LoVo (cell line): ENCODE data around the gene TBX15.
A peak's percentile ranks its signal among the peaks of the same experiment; 100 is the strongest.

Source experiments
- DNase-seq: peaks from one replicate; pipeline ENCODE4 v3.0.0-alpha.2; 2016; ENCODE audit warnings: low spot score

TBX15 gene

DNA sequence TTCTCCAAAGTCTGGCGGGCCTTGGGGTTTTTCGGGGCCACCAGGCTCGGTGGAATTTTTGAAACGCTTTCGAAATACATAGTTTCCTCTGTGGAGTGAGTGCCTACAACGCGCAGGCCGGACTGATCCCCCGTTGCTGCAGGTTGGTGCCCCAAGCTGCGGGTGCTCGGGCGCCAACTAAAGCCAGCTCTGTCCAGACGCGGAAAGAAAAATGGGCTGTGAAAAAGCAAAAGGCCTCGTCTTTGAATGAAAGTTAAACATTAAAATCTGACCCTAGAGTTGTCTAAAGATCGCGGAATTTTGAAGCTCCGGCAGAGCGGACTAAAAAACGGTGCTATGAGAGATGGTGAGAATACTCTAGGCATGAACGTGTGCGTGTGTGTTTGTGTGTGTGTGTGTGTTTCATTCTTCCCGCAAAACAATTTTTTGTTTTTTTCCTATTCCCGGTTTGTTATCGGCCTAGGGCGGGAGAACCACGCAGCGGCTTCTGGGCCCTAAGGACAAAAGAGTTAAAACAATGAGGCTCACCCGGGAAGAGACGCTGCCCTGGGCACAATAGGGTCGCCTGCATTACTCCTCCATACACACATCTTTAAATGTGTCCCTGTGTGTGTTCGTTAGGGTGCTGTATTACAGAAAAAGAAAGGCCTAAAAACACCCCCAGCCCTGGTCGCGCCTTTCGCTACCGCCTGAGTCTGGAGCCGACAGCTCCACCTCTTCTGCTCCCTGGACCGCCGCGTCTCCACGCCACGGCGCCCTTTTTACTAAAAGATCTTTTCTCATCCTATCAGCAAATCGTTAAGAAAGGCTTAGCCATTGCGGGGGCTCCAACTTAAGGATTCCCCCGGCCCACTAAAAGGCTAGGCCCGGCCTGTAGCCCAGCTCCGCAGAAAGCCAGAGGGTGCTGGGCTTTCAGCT lies 3.2 kb downstream of the TBX15 start:
- DNase-seq, result no peak

DNA sequence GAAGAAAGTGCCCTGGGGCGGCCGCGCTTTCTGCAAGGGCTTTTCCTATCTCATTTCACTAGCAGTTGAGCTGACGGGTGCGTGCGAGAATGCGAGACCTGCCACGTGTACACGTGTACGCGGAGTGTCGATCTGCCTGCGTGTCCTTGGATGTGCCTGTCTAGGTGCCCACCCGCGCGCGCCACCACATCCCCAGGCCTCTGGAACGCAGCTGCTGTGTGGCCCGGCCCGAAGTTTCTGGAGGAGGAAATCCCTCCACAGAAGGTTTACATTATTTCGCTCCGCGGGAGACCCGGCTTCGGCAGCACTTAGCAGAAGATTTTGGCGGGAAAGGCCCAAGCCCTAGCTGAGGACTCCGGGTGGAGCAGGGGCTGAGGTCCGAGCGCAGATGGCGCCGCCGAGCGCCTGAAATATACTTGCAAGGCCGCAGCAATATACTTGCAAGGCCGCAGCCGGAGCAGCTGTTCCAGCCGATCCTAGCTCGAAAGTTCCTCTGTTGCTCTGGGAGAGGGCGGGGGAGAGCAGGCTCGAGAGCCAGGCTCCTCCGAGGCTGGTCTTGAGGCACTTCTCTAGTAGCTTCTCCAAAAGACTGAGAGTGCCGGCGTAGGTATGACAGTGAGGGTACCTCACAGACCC lies 3.9 kb downstream of the TBX15 start:
- no peak for DNase-seq

DNA sequence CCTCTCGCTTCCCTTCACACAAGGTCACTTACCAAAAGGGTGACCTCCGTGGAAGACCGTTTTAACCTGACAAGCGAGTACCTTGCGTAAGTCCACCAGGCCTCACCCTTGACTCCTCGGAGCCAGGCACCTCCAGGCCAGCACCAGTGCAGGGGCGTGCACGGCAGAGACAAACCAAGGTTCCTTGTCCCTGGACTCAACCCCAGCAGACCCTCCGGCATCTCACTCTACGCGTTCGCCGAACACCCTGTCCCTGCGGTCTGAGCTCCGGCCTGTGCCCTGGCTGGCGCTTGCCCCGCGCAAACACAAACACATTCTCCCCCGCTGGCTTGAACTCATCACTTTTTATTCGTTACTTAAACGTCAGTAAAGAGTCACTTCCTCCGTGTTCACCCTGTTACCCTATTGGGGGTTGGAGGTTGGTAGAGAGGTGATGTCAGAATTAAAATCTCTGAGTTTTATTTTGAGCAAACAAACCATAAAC lies 4.5 kb downstream of the TBX15 start:
- DNase-seq, result no peak

DNA sequence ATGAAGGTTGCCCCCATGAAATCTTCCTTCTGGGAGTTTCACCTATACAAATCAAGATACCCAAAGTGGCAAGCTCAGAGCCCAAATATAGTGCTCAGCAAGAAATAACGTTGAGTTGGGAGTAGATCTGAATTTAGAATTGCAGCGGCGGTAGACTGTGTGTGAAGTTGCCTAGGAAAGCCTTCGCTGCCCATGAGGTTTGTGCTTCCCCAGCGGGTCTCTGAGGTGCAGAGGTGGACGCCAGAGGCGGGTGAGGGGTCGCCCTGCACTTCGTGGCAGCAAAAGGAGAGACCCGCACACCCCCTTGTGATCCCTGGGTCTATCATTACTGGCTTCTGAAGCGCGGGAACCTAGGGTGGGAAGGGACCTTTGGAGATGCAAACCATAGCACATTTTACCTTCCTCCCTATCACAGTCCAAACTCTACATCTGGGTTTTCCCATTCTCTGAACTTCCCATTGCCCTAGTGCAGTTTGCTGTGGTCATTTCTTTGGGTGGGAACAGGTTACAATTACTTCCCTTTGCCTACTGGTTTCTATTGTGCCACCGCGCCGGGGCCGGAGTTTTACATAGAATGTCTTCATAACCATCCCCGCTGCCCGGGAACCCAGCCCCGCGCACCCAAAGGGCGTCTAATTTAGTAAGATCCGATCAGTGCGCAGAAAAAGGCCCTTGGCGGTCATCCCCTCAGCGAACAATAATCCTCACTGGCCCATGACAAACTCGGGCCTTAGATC lies 5.2 kb downstream of the TBX15 start:
- no peak for DNase-seq

DNA sequence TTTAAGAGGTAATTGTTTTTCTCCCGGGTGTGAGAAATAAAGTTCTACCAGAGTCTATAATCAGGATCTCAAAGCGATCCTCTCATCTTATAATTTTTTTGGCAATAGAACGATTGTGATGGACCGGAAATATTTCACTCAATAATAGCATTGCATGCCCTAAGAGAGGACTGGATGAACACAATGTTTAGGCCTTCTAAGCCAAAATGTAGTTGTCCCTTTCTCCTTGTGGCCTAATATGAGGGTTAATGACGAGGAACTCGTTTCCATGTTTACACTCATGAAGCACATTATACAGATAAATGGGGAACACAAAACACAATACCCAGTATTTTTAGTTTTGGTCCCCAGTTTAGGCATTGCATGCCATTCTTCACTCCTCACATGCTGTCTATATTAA lies 5.9 kb downstream of the TBX15 start:
- DNase-seq, result no peak

DNA sequence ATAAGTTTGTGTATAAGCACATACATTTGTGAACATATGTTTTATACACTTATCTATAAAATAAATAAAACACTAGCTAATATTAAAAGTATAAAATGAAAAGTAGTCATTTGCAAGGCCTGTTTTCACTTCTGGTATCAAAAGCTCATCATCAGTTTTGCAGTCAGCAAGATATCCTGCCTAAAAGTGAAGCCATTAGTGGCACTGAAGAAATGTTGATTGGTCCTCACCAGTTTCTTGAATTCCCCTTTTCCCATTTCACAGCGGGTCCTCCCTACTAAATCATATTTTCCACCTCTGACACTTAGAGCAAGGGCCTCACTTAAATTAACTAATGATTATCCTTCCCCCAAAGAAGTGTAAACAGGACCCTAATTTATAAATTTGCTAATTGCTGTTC lies 6.7 kb downstream of the TBX15 start:
- DNase-seq, result no peak

DNA sequence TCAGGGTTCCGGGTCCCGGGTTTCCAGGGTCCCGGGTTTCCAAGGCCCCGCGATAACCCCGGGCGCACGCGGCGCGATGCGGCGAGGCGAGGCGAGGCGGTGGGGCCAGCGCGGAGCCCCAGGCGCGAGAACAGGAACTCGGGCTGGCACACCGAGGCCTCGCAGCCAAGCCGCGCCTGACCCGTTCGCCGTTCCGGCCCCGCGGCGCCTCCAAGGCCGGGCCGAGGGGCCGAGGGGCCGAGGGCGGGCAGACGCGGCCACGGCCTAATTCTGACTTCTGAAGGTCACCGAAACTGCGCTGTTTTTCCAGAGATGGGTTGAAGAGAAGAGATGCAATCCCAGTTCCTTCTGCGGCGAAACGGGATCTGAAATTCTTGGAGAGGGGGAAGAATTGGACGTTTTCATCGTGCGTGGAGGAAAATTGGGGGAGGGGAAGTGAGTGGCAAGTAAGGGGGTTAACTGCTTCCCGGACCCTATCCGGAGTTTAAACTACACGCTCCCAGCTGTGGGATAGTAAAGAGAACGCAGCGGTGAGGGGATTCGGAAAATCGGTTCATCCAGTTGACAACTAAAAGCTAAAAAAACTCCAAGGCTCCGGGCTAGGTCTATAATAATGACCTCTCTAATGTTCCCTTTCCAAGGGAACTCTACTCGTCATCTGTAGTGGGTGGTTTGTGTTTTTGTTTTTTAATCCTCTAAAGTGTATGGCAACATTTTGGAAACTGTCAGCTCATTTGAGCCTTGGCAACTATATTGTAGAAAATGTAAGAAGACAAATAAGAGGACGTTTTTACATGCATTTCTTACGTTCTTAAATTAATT lies 8.2 kb downstream of the TBX15 start:
- no peak for DNase-seq

DNA sequence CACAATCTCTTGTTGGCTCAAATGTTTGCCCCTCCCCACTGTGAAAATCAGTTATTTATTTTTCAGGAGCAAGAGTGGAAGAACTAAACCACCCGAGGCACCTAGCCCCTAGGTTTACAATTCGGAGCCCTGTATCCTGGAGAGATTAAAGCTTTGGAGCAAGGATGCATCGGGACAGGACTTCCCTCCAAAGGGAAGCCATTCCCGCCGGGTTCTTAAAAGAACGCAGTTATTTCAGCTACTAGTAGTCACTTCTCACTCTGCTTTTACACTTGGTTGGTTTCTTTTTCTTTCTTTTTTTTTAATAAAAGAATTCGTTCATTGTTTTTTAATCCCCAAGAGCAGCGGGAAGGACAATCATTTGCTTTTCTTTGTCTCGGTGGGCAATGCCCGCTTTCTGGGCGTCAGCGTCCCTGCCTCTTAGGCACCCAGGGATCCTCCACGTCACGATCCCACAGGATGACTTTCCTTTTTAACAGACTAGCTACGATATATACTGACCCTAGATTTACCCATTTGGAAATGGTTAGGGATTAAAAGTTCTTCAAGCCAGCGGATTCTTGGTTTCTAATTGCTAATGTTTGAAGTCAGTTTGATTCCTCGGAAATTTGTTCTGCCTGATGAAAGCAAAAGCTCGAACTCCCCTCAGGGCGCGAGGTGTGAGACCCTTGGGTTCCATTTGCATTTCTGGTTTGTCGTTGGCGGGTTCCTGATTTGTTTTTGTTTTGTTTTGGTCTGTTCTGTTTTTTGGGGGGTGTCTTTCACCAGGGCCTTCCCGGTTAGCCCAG lies 9.0 kb downstream of the TBX15 start:
- DNase-seq, result no peak

DNA sequence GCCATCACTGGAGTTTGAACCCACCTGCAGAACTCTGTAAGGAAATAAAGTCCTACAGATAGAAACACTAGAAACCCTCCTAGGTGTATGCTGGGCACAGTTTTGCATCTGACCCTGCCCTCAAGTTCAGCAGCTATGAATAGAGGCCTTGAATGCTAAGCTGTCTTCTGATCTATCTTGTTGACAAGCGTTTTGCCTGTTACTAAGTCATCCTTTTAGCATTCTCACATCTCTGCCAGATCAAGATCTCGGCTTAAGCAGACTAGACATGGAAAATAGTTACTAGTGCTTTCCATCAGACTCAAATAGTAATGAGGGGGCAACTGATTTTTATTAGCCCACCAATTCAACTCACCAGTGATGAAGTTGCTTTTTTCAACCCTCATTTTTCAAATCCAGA lies 10.5 kb downstream of the TBX15 start:
- DNase-seq, result no peak

DNA sequence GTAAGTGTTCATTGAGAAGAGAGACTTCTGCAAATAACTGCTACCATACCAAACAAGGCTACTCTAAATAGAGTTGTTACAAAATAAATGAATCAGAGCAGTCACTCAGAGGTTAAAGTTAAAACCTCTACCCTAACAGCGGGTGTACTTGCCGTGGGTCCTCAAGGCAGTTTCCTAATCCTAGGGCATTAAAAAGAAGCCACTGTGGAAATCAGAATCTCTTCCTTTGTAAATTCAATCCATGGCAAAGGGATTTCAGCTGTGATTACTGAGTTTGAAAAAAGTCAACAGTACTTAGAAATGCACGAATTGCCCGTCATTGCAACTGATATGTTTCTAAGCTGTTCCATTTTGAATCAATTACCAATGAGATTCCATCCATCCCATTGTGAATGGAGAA lies 13.5 kb downstream of the TBX15 start:
- DNase-seq, result no peak

DNA sequence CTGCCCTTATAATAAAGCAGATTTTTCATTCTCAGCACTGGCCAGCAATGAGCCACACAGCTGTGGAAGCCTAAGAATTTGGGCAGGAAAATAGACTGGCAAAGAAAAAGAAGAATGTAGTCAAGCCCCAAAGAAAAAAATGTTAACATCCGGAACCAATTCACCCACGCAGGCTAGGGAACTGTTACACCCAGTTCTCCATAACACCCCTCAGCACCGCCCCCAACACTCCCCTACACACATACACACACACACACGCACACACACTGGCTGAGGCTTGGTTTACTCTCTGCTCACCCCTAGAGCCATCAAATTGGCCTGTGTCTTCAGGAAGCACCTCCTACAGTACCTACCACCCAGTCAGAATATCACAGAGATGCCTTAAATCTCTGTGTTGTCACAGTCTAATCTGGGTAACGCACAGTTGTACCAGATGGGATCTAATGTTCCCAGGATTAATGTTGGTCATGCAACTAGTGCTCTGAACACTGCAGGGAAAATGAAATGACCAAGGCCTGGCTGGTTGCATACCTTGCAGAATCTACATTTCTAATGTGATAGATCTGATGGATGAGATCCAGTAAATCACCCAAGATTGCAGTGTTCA lies 14.5 kb downstream of the TBX15 start:
- DNase-seq, result no peak

DNA sequence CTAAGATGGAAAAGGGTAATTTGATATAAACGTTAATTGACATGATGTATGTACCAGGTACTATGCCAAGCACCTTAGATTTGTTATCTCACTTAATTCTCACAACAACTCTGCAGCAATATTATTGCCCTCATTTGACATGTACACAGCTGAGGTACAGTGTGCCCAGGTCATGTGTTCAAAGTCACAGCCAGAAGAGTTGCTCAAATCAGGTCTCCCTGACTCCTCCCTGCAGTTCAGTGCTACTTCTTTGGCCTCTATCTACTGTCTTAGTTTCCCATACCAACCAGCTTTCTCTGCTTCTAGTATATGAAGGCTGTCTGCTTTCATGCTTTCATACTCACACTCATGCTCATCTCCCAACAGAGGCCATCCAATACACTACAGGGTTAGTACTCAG lies 15.1 kb downstream of the TBX15 start:
- no peak for DNase-seq

DNA sequence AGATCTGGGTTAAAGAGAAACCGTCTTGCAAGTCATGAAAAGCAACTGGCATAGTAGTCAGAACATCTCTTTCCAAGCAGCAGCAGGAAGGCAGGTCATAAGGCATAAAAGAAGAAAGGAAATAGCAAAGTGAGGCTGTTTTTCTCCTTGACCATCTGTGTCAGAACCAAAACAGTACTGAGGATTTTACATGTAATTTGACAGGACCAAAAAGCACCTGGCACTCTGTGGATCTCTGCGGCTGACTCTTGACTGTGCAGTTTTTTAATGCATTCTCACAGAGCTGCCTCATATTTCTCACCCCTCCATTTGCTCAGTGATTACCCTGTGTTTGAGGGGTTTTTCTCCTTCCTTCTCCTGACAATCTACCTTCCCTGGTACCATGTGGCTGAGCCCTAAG lies 17.7 kb downstream of the TBX15 start:
- DNase-seq, result no peak

DNA sequence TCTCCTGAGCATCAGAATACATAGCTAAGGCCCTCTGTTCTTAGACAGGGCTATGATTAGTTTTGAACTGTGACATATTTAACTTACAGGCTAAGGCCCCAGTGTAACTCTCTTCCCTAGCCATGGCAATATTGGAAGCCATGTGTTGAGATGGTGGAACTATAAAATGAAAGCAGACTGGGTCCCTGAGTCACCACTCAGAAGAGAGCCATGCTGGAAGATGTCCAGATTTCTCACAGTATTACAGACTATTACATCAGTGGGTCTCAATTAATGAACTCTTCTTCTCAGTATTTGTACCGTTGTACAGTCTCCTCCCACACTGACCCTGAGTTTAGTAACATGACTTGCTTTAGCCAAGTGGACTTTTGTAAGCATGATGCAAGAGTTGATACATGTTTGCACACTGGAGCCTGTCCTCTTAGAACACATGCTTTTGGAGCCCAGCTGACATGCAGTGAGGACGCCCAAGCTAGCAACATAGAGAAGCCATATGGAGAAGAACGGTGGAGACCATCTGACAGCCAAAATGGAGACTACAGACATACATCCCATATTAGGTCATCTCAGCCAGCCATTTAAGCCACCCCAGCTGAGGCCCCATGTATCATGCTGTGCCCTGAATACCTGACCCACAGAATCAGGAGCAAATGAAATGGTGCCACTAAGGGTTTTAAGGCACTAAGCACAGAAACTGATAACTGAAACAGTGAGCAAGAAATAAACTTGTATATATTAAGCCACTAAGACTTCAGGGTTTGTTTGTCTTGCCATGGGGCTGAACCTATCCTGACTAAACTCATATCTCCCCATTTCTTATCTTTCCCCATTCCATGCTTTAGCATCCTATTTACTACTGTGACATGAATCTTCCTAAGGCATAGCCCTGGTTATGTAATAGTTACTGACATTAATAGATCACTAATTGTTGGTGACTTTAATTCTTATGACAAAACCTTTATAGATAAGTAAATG lies 24.4 kb downstream of the TBX15 start:
- DNase-seq, result peak; percentile 78

DNA sequence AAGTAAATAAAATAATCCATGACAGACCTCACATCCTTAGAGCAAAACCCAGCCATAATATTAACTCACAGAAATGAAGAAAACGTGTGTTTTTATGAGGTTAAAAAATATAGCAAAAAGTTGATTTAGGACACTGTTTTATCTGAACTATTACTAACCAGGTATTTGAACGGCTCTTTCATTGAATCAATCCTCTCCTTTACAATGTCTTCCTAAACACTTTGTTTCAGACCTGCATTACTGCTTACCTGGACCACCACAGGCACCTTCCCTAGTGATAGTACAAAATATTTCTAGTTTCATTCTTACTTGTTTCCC lies 25.0 kb downstream of the TBX15 start:
- DNase-seq, result no peak

DNA sequence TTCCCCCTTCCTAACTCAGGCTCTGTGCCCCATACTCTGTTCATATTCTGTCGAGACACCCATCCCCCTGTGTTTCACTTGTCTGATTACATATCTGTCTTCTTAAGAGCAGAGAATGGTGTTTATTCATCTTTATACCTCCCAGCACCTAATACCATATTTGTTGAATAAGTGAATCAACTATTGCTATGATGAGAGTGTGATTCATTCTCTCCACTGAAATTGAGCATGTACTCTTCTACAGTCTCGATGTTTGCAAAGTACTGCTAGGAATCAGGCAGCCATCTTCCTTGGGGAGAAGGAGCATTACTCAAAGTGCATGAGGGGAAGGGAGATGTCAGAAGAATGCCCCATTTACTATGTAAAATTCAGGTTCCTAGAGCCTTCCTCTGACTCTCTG lies 27.0 kb downstream of the TBX15 start:
- DNase-seq, result no peak

DNA sequence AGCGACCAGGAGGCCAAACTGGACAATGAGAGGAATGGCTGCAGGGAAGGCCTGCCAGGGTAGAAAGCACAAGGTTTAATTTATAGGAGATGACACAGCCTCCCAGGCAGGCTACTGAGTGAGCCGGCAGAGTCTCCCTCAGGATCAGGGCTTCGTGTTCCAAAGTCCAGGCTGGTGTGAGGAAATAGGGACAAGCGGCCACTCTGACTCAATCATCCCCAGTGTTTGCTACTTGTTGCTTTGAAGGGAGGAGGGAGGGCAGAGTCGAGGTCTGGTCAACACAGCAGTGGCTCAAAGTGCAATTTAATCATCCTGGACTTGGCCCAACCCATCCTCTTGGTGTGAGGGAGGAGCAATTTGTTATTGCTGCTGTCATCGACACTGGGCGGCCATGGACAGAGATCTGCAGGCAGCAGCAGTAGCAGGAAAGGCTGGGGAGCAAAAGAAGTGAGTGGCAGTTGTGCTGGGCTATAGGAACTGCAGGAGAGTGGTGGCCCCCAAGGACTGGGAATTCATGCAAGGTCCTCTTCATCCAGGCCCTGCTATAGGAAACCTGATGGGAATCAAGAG lies 27.5 kb downstream of the TBX15 start:
- peak; percentile 90 for DNase-seq

DNA sequence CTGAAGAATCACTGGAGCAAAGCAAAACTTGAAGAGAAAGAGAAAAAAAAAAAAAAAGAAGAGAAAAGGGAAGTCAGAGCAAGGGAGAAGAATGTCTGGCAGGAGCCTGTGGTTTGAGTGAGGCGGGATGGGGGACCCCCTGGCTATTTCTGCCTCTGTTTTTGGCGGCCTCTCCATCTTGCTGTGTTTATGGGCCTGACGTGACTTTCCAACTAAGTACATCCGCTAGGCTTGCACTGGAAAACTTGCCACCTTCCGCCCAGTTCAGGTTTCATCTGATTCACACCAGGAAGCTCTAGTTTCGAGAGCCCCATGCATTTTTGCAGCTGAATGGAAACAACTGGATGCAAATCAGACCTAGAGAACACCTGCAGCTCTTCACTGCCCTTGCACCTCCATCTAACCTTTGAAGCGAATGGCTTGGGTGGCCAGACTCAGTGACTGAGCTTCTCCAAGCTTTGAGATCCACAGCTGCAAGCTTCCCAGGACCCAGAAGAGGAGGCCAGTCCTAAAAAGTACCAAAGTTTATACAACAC lies 28.0 kb downstream of the TBX15 start:
- DNase-seq, result no peak
